Glomerular visceral epithelial cell (primary cell): ENCODE measurements around the gene FOCAD.

ENCODE experiments used
- DNase-seq: peaks from one replicate; pipeline ENCODE4 v3.0.0-alpha.2; 2016; ENCODE audit errors: extremely low spot score

FOCAD gene

DNA sequence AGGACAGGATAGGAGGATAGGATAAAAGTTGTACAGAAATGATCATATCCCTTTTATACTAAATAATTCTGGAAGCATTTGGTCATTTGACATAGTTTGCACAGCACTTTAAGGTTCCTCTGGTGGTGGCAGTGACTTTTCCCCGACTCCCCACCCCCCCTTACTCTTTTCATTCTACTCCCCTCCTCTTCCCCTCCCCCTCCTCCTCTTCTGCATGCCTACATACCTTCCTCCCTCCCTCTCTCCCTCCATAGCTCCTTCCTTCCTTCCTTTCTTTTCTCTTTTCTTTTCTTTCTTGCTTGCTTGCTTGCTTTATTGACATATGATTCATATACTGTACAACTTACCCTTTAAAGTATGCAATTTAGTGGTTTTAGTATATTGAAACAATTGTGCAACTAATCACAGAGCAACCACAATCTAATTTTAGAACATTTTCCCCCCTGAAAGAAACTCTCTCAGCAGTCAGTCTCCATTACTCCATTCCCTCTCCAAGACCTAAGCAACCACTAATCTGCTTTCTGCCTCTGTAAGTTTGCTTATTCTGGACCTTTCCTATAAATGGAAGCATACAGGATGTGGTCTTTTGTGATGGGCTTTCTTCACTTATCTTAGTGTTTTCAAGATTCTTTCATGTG is 188.4 kb downstream of the FOCAD start:
- peak; percentile 70 for DNase-seq

GRCh38 chr9:20873240-20873865 is 189.3 kb downstream of the FOCAD start:
- DNase-seq = peak; percentile 73

DNA sequence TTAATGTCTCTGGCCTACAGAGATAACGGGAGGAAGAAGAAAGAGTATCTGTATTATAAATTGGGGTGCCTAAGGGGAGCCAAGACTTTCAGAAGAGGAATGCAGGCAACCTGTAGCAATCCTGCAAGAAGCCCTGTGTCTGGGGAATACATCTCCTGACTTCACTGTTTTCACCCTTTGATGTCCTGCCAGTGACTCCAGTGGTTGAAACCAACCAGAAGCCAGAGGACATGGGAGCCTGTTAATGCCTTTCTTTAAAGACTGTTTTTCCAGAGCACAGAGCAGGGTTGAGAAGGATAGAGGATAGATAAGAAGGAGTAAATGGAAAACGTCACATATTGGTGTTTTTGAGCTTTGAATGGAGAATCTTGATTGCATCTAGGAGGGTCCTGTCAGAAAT is 196.2 kb downstream of the FOCAD start:
- no peak for DNase-seq

DNA sequence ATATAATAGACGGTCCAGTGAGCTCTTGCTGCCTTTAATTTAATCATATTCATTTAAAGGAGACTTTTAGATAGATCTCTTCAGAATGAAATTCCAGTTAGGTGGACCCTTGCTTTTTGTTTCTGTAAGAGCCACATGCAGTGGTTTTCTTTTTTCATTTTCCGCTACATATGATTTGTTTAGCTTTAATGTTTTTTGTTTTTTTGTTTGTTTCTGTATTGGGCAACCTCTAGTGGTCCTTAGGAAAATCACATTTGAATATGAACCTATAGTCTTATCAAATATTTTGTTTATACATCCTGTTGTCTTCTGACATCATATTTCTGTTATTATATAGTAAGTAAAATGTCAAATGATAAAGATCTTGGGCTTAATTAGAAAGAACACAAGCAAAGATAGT is 196.6 kb downstream of the FOCAD start:
- no peak for DNase-seq

GRCh38 chr9:20884985-20885593 is 201.0 kb downstream of the FOCAD start:
- peak; percentile 31 for DNase-seq

GRCh38 chr9:20898885-20899554 is 215.0 kb downstream of the FOCAD start:
- DNase-seq = no peak

DNA sequence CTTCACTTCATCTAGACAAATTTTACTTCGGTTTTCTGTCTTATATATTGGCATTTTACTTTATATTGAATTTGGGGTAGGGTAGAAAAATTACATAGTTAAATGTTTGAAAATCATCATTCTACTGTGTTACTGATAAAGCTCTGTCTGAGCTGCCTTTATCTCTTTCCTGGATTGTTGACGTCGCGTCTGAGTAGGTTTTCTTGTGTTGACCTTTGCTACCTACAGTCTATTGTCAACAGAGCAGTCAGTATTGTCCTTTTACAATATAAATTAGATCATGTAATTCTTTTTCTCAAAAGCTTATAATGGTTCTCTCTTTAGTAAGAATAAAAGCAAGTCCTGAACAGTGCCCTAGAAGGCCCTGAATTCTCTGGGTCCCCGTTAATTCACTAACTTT is 219.2 kb downstream of the FOCAD start:
- no peak for DNase-seq

DNA sequence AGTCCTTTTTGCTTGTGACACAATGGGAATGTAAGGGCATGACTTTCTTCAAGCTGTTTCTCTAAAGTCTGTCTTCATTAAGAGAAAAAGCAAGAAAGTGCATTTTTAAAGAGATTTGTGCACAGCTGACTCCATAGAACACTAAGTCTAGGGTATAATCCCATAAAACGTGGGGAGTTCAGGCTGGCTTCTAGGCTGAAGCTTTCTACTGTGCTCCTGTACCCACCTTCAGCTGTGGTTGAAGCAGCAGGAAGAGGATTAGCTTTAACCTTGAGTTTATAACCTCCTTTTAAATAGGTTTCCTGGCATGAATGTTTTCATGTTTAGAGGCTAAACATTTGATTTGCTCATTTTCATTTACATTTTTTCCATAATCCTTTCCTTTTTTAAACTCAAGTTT is 220.9 kb downstream of the FOCAD start:
- no peak for DNase-seq

GRCh38 chr9:20906326-20906725 is 222.3 kb downstream of the FOCAD start:
- DNase-seq = no peak

- no peak for DNase-seq
Observed at GRCh38 chr9:20908461-20908860, 224.4 kb downstream of the FOCAD start.

DNA sequence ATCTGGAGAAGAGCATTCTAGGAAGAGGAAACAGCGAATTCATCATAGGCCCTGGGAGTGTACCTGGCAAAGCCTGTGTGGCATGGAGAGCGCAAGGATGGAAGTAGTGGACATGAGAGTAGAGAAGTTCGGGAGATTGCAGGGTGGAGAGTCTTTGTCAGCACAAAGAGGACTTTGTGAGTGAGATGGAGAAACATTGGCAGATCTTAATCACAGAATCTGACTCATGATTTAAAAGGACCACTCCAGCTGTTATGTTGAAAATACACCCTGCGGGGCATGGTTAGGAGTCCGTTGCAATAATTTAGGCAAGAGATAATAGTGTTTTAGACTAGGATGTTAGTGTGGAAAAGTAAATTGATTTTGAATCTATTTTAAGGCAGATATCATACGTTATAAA is 230.5 kb downstream of the FOCAD start:
- no peak for DNase-seq

GRCh38 chr9:20921362-20921761 is 237.3 kb downstream of the FOCAD start:
- no peak for DNase-seq

- DNase-seq = no peak
Observed at GRCh38 chr9:20925256-20926045, 241.4 kb downstream of the FOCAD start.

DNA sequence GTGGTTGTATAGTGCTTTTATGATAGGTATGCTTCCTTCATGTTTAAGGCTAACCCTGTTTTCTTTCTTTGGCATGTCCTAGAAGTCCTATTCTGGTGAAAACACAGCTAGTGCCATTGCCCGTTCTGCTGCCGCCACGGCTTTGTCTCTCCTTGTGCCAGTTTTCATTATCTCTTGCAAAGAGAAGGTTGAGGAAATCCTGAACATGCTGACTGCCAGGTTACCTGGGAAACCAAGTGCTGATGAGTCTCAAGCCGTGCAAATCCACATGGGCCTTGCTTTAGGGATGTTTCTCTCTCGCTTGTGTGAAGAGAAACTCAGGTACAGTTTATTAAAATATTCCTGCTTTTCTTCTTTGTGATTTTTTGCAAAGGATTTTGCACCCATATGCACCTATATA is 245.2 kb downstream of the FOCAD start:
- DNase-seq = no peak

DNA sequence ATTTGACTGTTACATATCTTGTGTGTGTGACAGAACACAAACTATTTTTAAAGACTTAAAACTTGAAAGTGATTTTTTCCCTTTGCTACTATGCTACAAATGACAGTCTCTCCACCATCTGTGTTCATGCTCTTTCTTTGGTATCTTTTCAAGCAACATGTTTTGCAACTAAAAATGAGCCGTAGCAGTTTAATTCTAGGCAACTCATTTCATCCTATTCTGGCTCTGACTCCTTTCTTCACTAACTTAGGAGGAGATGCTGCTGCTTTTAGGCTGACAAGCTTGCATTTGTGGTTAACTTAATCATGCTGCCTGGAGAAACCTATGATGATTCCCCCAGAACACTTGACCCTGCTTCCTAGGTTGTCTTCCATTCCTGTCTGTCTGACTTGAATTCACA is 246.8 kb downstream of the FOCAD start:
- no peak for DNase-seq

GRCh38 chr9:20940447-20941173 is 256.6 kb downstream of the FOCAD start:
- no peak for DNase-seq

DNA sequence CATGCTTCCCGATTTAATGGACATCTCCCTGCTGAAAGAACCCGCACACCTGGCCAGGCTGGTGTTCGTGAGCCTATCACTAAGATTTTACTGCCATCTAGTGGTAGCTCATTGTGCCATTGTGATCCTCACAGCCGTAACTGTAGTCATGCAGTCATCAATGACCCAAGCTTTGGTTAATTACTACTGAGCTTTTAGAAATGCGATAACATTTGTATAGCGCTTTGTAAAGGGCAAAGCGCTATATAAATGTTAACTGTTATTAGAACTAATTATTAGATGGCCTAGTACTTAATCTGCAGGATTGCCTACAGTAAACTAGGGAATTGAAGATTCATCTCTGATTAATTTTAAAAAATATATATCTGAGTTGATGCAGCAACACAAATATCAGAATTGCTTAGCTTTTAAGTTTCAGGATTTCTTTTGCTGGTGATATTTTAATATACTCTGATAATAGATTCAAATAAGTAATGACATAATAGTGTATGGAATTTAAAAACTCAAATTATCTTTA is 257.2 kb downstream of the FOCAD start:
- peak; percentile 72 for DNase-seq

GRCh38 chr9:20944507-20944906 is 260.4 kb downstream of the FOCAD start:
- no peak for DNase-seq

DNA sequence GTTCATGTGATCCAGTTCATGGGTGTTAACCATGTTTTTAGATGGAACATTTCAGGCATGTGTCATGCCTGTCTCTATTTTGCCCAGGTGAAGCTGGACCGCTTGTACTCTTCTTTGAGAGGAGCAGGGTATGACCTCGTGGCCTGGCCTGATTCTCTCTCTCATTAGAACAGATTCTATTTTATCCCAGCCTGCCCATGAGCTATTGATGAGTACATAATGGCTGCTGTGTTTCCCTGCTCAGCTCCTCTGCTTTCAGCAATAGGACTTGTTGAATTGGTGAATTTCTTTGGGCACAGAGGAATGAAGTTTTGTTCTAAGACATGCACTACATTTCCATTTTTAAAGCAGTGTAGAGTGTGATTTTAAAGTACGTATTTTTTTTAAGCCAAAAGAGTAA is 261.2 kb downstream of the FOCAD start:
- DNase-seq = no peak

DNA sequence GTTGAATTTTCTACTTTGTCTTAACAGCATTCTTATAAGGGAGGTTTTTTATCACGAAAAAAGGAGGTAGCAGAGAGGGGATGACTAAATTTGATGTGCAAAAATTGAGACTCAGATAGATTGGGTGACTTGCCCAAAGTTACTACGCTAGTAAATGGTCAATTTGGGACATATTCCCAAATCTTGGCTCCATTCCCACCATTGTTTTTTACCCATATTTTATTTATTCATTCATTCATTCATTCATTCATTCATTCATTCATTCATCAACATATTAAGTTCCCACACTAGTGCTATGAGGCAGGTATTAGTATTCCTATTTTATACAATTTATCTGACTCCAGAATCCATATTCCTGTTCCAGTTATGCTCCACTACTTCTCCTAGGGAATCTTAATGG is 261.8 kb downstream of the FOCAD start:
- DNase-seq = no peak

DNA sequence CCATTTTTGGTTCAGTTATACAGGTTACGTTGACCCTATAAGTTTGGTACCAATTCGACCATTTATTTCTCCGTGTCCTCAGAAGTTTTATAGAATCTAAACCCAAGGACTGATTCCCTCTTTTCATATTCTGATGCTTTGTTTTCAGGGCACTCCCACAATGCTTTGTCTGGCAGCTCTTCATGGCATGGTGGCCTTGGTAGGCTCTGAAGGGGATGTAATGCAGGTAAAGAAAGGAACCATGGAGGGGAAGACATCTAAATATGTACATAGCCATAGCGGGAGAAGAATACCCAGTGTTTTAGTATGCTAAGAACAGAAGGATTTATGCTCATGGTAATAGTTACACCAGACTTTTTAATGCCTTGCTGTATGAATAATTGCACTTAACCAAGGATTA is 264.6 kb downstream of the FOCAD start:
- DNase-seq = no peak
